Panc1 (cell line): ENCODE data around the gene THBS4.

Source experiments
- POLR2AphosphoS5 ChIP-seq: IDR thresholded peaks from 2 replicates; pipeline ENCODE4 v1.6.1; 2012; ENCODE audit warnings: mild to moderate bottlenecking, low read depth, low read length, moderate library complexity
- SIN3A ChIP-seq: IDR thresholded peaks from 2 replicates; pipeline ENCODE4 v1.6.1; 2012; ENCODE audit warnings: low read depth, mild to moderate bottlenecking, low read length, moderate library complexity, borderline replicate concordance; ENCODE audit not compliant: insufficient read depth
- TCF7L2 ChIP-seq: IDR thresholded peaks from 2 replicates; pipeline ENCODE4 v1.6.1; 2011; ENCODE audit warnings: mild to moderate bottlenecking, low read depth, low read length, inconsistent platforms
- TF ChIP-seq, protein P1 (sequence below): fragments of 450-650 bp; IDR thresholded peaks from 2 replicates; pipeline ENCODE4 v1.5.1; 2017; ENCODE audit warnings: mild to moderate bottlenecking
- TF ChIP-seq, protein P2 (sequence below), 2 experiments: IDR thresholded peaks; 2 replicates each; pipeline ENCODE4 v1.6.1; 2011 to 2012; ENCODE audit warnings: low read depth in 2 of 2, control low read depth in 1 of 2, low read length in 1 of 2, mild to moderate bottlenecking in 1 of 2, moderate library complexity in 1 of 2; ENCODE audit not compliant: insufficient read depth in 1 of 2

DNA sequence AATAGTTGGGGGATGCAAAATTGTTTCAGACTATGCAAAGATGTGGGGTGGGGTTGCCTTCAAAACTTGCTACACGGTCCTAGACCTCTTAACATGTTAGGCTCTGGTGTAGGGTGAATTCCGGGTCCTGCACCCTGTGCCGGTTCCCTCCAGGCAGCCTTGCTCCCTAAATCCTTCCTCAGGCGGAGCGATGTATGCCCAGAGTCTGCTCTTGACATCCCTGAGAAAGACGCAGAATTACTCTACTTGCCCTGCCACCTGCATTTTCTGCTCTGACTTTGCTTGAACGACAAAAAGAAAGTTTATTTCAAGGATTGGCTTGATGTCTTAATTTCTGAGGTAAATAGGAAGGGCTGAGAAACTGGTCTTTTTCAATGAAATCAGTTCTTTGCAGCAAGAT is 691 bp downstream of the THBS4 start:
- TF ChIP-seq, protein P1, sequence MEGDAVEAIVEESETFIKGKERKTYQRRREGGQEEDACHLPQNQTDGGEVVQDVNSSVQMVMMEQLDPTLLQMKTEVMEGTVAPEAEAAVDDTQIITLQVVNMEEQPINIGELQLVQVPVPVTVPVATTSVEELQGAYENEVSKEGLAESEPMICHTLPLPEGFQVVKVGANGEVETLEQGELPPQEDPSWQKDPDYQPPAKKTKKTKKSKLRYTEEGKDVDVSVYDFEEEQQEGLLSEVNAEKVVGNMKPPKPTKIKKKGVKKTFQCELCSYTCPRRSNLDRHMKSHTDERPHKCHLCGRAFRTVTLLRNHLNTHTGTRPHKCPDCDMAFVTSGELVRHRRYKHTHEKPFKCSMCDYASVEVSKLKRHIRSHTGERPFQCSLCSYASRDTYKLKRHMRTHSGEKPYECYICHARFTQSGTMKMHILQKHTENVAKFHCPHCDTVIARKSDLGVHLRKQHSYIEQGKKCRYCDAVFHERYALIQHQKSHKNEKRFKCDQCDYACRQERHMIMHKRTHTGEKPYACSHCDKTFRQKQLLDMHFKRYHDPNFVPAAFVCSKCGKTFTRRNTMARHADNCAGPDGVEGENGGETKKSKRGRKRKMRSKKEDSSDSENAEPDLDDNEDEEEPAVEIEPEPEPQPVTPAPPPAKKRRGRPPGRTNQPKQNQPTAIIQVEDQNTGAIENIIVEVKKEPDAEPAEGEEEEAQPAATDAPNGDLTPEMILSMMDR, result no peak
- TF ChIP-seq POLR2AphosphoS5, result no peak
- TF ChIP-seq SIN3A, result no peak
- TF ChIP-seq, protein P2, sequence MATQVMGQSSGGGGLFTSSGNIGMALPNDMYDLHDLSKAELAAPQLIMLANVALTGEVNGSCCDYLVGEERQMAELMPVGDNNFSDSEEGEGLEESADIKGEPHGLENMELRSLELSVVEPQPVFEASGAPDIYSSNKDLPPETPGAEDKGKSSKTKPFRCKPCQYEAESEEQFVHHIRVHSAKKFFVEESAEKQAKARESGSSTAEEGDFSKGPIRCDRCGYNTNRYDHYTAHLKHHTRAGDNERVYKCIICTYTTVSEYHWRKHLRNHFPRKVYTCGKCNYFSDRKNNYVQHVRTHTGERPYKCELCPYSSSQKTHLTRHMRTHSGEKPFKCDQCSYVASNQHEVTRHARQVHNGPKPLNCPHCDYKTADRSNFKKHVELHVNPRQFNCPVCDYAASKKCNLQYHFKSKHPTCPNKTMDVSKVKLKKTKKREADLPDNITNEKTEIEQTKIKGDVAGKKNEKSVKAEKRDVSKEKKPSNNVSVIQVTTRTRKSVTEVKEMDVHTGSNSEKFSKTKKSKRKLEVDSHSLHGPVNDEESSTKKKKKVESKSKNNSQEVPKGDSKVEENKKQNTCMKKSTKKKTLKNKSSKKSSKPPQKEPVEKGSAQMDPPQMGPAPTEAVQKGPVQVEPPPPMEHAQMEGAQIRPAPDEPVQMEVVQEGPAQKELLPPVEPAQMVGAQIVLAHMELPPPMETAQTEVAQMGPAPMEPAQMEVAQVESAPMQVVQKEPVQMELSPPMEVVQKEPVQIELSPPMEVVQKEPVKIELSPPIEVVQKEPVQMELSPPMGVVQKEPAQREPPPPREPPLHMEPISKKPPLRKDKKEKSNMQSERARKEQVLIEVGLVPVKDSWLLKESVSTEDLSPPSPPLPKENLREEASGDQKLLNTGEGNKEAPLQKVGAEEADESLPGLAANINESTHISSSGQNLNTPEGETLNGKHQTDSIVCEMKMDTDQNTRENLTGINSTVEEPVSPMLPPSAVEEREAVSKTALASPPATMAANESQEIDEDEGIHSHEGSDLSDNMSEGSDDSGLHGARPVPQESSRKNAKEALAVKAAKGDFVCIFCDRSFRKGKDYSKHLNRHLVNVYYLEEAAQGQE (IDR thresholded peaks at IDR 0.05; ENCODE audit: insufficient read depth in 1 of 2, low read depth in 2 of 2, low read length in 1 of 2), result no peak
- no peak for TF ChIP-seq TCF7L2
